NCI-H1092 treated with DMSO at 0.1 percent for 48 hours (cell line): ENCODE data around the gene SMIM28.
"Not testable (repeated sequence)": the region's sequence is repeated elsewhere in the genome, so short reads cannot be mapped to it uniquely, and the experiment has no call there.

Experiments used
- DNase-seq: peaks from one replicate; lab custom pipeline; 2025; lab: John Stamatoyannopoulos, UW

The SMIM28 gene

DNA sequence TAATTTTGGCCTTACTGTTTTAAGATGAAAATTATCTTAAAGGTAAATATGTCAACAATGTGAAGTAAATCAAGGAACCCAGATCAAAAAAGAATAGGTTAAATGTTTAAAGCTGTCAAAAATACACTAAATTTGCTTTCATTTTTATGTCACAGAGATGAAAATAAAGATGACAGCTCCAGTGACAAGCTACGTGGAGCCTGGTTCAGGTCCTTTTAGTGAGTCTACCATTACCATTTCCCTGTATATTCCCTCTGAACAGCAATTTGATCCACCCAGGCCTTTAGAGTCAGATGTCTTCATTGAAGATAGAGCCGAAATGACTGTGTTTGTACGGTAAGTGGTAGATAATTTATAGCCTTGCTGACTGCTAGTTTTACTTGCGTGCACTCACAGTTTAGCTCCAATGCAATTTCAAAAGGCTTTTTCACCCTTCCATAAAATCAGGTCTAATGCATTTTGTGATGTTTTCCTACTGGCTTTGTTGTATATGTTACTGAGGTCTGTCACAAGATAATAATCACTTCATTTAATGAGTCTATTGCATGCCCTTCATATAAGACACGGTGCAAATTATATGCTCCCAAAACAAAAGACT is 28.2 kb downstream of the SMIM28 start:
- no peak for DNase-seq

DNA sequence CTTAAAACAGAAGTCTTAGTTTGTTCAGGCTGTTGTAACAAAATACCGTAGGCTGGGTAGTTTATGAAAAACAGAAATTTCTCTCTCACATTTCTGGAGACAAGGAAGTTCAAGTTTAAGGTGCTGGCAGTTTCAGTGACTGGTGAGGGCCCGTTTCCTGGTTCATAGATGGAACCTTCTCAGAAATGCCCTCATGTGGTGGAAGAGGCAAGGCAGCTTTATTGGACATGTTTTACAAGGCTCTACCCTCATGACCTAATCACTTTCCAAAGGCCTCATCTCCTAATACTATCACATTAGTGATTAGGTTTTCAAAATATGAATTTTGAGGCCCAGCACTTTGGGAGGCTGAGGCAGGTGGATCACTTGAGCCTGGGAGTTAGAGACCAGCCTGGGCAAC is 28.7 kb downstream of the SMIM28 start:
- DNase-seq, result no peak

DNA sequence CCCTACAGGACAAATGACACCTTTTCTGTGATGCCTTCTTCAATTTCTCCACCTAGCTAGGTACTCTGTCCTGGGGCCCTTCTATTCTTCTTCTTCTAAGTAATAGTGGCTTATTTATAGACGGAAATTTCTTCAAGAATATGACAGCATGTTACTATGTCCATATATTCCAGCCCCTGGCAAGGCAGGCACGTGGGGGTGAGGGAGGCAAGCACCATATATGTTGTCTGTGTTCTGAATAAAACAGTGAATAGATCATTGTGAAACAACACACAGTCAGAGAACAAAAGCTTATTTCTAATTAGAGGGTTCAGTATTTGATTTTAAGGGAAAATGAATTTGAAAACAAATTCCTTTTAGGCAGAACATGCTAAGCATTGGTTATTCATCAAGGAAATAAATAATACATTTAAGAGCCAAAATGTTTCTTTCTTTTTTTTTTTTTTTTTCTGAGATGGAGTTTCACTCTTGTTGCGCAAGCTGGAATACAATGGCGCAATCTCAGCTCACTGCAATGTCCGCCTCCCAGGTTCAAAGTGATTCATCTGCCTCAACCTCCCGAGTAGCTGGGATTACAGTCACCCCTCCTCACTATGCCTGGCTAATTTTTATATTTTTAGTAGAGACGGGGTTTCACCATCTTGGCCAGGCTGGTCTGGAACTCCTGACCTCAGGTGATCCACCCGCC is 32.5 kb downstream of the SMIM28 start:
- no peak for DNase-seq

DNA sequence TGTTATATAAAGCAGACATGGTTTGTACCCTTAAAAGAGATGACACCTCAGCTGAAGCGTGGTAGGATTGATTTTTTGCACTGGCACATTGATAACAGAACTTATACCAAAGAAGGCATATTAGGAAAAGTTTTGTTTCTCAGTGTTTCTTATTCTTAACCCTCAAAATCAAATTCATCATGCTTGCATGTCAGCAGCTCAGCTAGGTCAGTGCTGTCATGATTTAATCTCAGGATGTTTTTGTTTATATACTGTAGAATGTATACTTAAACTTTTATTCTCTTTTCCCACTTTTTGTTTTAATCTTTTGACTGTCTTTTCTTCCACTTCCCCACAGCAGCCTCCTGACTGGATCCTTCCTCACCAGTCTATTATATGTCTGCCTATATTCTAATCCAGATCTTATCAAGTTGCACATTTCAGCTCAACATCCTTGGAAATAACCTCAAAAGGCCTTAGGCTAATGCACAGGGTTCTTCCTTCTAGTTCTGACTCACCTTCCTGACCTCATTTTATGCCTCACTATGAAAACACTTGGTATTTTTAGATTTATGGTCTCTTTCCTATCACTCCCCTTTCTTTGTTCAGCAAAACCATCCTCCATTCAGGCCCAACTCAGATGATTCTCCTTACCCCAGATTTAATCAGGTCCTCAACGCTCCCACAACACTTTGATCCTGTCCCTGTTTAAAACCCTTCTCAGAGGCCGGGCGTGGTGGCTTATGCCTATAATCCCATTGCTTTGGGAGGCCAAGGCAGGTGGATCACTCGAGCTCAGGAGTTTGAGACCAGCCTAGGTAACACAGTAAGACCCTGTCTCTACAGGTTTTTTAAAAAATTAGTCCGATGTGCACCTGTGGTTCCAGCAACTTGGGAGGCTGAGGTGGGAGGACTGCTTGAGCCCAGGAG is 33.5 kb downstream of the SMIM28 start:
- DNase-seq, result no peak

DNA sequence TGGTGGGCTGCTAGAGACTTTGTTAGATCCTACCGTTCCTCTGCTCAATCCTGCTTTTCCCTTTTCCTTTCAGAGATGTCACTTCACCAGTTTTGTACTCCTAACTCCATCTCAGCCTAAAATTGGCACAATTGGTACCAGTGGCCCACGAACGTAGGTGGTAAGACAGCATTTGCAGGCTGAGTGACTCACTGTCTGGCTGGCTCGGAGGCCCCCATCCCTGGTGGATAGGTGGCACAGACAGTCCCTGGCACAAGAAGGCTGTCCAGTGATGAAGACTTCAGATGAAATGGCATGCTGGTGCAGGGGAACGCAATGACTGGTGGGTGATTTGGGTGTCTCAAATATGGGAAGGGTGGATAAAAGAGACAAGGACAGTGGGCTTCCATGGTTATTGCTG is 37.4 kb downstream of the SMIM28 start:
- DNase-seq, result no peak

DNA sequence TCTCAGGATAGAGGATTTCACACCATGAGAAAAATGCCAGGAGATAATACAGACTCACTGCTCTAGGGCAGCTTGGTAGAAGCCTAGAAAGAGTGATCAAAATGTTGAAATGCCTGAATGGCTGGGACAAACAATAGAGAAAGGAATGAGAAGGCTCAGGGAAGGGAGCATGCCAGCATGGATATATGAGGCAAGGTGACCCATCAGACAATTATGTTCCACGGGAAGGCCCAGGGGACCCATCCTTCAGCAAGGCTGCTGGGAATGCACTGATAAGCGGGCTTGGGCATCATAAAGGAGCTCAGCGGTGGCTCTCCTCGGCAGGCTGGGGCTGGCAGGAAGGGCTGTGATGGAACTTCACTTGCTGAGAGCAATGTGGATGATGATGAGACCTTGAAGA is 38.5 kb downstream of the SMIM28 start:
- DNase-seq, result no peak

DNA sequence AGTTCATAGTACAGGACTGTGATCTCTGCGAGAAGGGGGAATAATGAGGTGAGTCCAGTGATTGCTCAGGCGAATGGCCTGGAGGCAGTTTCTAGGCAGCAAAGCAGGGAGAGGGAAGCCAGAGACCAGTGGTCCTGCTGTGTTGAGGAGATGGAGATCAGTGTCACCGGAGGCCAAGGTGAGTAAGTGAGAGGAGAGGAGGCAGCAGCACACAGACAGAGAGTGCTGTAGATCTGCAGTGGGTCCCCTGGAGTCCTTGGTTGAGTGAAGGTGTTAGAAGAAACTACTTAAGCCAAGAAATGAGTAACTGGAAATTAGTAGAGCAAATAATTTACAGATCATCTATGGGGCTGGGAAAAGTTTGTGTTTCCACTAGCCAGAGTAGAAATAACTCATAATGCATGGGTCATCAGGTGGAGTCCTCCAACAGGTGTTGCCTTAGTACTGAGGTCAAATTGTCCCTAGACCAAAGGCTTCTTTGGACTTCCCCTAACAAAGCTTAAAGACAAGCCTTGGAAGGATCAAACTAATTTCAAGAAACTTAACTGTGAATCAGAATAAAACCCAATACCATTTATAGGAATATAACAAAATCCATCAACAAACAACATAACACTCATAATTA is 39.9 kb downstream of the SMIM28 start:
- DNase-seq, result no peak

DNA sequence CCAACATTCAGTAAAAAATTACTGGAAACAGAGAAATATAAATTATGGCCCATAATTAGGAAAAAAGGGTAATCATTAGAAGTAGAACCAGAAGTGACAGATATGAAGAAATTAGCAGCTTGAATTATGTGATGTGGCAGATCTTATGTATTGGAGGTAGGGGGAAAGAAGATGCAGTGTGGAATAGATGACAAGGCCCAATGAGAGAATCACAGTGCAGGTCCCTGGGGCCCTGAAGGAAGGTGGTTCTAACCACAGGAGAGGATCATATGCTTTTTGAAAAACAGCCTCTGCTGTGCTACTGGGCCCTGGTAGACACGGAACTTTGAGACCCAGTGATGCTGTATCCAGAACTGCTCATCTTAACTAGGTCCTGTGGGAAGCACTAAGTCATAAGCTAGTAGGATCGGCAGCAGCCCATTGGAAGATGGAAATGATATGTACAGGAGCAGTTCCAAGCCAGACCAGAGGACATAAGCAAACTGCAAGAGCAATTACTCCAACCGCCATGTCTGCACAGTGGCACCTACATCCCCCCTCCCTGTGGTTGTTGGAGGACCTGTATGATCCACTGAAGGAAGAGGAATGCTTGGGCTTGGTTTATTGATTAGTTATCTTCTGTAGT is 40.5 kb downstream of the SMIM28 start:
- DNase-seq, result no peak

DNA sequence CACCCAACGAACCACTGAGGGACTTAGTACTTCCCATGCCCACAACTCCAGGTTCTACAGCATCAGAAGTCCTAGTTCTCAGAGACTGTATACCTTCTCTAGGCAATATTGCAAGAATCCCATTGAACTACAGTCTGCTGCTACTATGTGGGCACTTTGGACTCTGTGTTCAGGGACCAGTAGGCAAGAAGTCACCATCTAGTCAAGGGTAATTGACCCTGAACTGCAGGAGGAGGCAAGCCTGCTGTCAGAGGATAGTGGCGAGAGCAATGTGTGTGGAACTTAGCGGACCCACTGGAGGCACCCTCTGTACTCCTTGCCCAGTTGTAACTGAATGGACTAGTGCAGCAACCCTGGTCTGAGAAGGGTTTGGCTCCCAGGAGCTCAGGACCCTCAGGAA is 42.1 kb downstream of the SMIM28 start:
- DNase-seq, result no peak

DNA sequence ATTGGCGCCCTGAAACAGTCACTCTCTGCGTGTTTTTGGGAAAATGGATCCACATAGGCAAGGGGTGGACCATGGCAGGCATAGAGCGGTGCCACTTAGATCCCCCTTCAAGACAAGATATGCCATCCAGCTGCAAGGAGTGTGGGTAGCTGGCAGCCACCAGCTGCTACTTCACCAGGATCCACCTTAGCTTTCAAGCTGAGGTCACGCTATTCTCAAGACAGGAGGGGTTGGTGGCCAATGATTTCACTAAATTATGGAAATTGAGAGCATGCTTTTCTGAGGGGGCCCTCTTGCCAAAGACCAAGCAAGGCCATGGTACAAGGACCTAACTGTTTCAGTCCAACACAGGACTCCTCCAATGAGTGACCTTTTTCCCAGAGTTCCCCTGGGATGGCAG is 42.7 kb downstream of the SMIM28 start:
- no peak for DNase-seq

DNA sequence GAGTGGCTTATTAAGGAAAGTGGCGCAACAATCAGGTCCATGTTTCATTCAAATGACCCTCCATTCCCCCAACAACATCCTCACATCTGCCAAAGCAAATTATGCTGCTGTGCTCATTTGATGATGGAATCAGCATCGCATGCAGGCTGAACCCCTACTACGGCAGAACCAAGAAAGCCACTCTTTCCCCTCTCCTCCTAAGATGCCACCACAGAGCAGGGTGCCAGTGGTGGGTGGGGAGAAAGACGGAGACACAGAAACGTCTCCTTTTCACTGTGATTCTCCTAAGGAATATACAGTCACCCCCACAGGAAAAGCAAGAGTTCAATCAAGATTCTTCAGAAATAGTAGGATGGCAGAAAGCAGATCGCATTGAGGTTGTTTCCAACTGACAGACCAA is 43.4 kb downstream of the SMIM28 start:
- DNase-seq, result no peak

DNA sequence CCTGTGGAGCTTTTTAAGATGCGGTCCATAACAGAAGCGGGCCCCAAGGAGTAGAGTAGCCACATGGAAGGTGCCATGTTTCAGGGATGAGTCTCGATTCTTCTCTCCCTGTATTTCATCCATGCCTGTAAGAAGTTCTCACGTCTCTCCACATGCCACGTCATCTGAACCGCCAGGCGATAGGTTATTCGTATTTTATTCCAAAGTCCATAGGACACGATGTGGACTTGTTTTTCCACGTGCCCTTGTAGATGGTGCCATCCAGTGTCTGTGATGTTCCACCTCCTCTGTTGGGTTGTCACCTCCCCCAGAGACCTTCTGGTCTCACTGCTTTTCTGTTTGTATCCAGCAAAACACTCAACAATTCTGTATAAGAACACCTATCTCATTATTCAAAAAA is 43.9 kb downstream of the SMIM28 start:
- DNase-seq, result no peak

DNA sequence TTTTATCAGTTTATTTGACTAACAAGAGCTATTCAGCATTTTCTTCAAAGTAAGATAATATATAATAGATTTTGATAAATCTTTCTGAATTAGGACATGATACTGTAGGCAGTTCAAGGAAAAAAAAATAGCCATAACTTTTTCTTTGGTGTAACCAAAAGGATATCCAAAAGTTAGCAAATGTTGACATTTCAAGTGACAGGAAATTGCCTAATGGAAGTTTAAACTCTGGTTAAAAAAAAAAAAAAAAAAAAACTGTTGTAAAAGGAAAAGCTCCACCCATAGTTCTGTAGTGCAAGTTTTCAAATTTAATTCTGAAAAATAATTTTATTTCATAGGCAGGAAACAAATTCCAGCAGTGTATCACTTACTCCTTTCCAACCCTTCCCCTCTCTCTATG is 45.2 kb downstream of the SMIM28 start:
- no peak for DNase-seq

DNA sequence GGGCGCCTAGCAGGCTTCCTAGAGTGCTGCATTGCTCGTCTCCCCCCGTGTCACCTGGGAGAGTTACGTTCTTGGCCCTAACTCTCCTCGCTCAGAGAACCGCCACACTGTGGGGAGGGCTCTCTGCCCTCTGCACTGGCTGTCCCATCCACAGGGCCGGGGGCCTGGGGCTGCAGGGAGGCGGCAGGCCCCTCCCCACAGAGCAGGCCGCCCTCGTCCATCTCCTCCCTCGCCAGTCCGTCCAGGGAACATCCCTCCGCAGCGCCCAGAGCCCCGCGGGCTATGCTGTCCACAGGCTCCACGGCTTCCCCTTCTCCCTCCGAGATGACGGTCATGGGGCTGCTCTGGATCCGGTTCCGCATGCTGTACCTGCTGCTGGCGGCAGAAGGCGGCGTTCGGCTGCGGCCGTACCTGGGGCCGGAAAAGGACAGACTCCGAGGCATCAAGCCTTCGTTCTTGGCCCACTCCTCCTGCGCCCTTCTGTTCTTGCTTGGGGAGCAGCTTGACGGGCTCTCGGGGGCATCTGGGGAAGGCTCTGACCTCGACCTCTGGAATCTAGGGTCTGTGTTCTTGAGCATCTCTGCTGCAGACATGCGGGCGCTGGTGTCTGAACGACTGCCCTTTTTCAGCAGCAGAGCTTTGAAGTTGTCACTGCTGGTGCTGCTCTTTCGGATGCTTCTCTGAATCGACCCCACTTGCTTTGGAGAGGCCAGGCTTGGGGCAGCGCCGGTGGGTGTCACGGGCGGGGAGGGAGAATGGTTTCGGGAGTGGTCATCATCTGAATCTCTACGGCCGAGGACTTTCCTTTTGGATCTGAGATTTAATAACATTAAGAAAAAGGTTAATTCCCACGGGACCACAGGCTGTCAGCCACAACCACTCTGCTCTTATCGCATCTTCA is 46.5 kb downstream of the SMIM28 start:
- DNase-seq, result no peak

DNA sequence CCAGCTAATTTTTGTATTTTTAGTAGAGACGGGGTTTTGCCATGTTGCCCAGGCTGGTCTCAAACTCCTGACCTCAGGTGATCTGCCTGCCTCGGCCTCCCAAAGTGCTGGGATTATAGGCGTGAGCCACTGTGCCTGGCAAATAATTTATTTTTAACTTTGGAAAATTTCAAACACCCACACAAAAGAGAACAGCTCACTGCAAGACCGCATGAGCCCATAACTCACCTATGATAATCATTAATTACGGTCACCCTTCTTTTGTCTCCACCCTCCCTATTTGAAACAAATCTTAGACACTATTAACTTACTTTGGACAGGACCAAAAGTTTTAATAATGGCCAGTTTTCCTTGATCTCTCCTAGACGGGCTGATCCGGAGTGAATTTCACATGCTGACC is 47.6 kb downstream of the SMIM28 start:
- DNase-seq, result not testable (repeated sequence)

DNA sequence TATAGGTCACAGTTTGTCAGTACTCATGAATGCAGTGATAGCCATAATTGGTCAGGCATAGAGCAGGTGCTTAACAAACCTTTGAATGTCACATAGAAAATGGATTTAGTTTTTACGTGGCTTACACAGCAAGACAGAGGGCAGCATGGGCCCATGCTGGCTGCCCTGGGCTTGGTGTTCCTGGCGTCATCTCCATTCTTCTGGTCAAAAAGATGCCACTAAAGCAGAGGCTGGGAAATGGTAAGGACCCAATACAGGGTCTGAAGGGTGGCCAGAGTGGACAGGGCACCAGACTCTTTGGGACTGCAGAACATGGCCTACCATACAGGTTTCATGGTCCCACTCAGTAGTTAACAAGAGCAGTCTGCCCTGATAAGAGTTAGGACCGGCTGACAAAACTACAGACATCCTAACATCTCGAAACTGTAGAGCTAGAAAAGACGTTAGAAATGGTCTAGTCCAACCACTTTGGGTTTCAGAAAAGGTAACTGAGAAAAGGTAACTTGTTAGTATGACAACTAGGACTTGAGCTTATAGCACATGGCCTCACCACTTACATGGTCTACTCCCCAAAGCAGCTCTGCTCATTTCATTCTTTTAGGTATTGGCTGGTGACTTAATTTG is 48.9 kb downstream of the SMIM28 start:
- DNase-seq, result no peak

DNA sequence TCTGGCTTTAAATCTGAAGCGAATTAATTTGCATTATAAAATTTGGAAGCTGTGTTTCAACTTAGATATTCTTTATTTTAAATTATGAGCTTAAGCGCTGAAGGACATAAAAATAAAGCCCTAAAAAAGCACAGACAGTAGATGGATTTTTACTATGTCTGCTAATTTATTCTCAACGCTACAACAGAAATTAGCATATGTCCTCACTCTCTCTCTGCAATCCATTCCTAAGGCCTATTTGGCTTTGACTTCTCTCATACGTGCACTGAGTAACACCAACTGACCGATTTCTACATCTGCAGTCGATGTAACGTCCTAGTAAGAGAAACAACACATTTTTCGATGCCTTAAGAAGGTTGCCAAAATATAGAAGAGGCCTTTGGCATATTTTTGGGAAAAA is 50.0 kb downstream of the SMIM28 start:
- DNase-seq, result no peak

DNA sequence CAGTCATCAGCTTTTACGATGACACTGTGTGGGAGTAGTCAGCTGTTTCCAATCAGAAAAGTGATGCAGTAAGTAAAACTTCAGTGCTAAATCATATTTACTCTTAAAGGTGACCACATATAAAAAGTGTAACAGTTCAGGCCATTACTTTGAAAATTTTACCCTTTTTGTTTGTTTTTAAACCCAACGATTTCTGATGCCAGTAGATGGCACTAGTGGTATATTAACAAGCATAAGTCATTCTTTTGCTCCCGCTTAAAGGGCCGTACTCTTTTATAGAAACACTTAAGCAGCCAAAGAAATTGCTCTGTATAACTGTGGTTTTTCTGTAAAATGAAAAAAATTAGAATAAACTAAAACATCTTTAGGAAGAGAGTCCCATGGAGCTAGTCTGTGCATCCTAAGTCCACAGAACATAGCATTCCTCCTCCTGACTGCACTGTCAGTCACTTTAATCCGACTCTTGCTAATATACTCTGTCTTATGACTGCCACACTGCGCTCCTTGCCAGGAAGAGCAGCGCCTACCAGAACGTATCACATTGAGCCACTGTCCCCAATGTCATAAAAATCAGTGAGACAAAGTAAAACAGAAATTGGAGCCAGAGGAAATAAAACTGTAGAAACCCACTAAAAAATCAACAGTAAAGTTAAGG is 51.4 kb downstream of the SMIM28 start:
- DNase-seq, result peak; percentile 43

DNA sequence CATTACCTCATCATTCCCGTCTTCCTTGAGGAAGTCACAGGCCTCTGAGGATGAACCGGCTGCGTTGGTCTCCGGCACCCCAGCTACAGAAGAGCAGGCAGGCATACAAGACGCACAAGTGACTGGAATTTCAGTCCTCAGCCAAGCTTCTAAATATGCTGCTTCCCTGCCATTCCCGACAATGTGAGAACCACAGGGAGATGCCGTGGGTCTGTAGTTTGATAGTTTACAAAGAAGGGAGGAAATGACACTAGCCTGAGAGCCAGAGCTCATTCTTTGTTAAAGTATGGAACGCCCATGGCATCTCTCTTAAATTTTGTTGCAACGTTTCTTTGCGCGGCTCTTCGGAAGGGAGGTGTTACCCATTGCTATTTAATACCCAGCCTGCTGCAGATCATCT is 52.1 kb downstream of the SMIM28 start:
- no peak for DNase-seq
